Measurements from ENCODE around the gene TRMT2A.

Gene TRMT2A

GRCh38 chr22:20131859-20132685 is 15.0 kb upstream of the TRMT2A start:
- no peak for FAIRE-seq

- no peak for FAIRE-seq
Observed at GRCh38 chr22:20131597-20131858, 14.5 kb upstream of the TRMT2A start, which contains the start of gene ZDHHC8. Gene ZDHHC8 (plus strand): TSS chr22:20131804. CDS start chr22:20131948, 144 bp downstream.

- FAIRE-seq = no peak
Observed at GRCh38 chr22:20130731-20131596, 13.9 kb upstream of the TRMT2A start.

GRCh38 chr22:20130319-20130718 is 13.3 kb upstream of the TRMT2A start:
- no peak for FAIRE-seq

GRCh38 chr22:20129747-20130014 is 12.7 kb upstream of the TRMT2A start:
- no peak for FAIRE-seq

- no peak for FAIRE-seq
Observed at GRCh38 chr22:20128902-20129746, 12.1 kb upstream of the TRMT2A start.

GRCh38 chr22:20128619-20128901 is 11.5 kb upstream of the TRMT2A start:
- FAIRE-seq = no peak

GRCh38 chr22:20127869-20128618 is 11.0 kb upstream of the TRMT2A start:
- no peak for FAIRE-seq

- FAIRE-seq = no peak
Observed at GRCh38 chr22:20127318-20127868, 10.4 kb upstream of the TRMT2A start.

GRCh38 chr22:20126284-20127029 is 9.4 kb upstream of the TRMT2A start:
- no peak for FAIRE-seq

GRCh38 chr22:20125201-20126174 is 8.5 kb upstream of the TRMT2A start:
- no peak for FAIRE-seq

GRCh38 chr22:20124083-20124787 is 7.2 kb upstream of the TRMT2A start:
- FAIRE-seq = no peak

GRCh38 chr22:20123366-20124082 is 6.5 kb upstream of the TRMT2A start:
- FAIRE-seq = no peak

- FAIRE-seq = no peak
Observed at GRCh38 chr22:20121856-20122415, 4.9 kb upstream of the TRMT2A start.

GRCh38 chr22:20118300-20119020 is 1.4 kb upstream of the TRMT2A start:
- FAIRE-seq = no peak

GRCh38 chr22:20117633-20118299 is 740 bp upstream of the TRMT2A start:
- no peak for FAIRE-seq

- no peak for FAIRE-seq
Observed at GRCh38 chr22:20116376-20116950, 563 bp downstream of the TRMT2A start.
